Right renal cortex interstitium (tissue), 3 donors: ENCODE results near the gene LTC4S. TPM values are rescaled to one million over a fixed set of nuclear protein-coding genes. Genes with fewer than 3 reads are reported as not detected.

ENCODE experiments used
- DNase-seq, 3 donors: peaks; one replicate each; pipeline ENCODE4 v3.0.0-alpha.2; 2013; ENCODE audit warnings: low read depth in 3 of 3, low spot score in 2 of 3
- polyA plus RNA-seq, 3 donors: library from polyadenylated mRNA; unstranded; fragments of 120-200 nt; gene quantifications; one replicate each; pipeline ENCODE4 v1.2.1, GENCODE V29; 2013; ENCODE audit not compliant: insufficient read length in 3 of 3

LTC4S gene
- polyA plus RNA-seq, 3 donors: 2.0 to 2.6 (median 2.3) TPM

DNA sequence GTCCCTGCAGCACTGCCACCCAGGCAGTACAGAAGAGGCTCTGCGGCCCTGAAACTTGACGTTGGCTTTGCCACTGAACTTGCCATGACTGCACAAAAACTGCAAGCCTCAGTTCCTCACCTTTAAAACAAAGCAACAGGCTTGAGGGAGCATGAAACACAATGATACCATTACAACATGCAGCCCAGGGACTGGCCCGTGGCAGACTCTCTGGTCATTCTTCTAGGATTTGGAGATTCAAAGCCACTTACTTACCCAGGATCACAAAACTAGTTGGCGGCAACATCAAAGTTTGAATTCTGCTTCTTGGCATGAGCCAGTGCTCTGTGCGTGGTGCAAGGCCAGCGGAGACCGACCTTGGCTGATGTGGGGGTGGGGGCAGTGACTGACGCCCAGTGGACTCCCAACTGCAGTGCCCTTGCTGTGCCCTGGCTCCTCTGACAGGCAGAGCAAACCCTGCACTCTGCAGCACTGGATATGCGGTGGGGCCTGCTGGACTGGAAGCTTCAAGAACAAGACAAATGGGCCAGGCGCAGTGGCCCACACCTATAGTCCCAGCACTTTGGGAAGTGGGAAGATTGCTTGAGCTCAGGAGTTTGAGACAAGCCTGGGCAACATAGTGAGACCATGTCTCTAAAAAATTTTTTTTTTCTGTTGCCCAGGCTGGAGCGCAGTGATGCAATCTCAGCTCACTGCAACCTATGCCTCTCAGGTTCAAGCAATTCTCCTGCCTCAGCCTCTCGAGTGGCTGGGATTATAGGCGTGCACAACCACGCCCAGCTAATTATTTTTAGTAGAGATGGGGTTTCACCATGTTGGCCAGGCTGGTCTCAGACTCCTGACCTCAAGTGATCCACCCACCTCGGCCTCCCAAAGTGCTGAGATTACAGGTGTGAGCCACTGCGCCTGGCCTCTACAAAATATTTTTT, 45.8 kb downstream of the LTC4S start:
- no peak for DNase-seq

DNA sequence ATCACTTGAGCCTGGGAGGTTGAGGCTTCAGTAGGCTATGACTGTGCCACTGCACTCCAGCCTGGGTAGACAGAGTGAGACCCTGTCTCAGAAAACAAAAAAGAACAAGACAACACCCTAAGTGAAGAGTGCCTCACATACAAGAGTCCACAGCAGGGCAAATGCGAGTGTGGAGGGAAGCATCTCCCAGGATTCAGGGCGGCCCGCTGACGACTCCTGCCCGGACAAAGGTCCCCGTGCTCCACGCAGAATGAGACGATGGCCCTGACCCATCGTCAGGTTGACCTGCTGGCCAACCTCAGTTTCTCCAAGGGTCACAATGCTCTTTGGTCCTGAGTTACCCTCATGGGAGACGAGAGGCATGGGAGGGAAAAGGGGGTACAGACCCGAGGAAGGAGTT, 46.5 kb downstream of the LTC4S start:
- DNase-seq: no peak

DNA sequence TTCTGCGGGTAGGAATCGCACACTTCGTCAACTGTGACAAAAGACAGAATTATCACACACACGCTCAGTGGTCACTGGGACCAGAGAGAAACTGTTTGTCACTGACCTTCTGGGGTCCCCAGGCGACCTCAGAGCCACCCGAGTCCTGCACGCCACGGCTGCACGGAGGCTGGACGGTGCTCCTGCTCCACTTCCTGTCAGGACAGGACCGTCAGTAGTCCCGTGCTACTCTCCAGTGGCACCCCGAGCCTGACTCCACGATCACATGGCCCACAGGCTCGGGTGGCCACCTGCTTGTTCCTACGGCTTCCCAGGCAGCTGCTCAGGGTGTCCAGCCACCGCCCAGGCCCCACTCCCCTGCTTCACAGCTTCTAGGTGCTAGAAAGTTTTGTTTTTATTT, 47.0 kb downstream of the LTC4S start:
- no peak for DNase-seq

DNA sequence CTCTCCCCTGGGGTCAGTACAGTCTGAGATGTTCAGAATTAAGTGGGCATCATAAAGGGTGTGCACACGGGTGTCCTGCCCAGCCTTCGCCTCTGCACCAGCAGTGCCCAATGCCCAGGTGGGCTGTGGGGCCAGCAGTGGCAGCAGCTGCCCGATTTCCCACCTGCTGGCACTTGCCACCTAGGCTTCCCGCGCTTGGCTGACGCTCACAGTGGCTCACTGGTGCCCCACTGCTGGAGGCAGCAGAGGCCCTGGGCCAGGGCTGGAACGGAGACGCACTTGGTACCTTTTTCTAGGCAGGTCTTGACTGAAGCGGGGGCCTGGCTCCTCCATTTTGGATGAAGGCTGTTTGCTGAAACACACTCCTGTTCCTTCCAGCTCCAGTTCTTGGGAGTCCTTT, 47.8 kb downstream of the LTC4S start:
- DNase-seq: no peak

Other genes starting within 250 kb of the LTC4S start
- gene RUFY1, start 243.4 kb upstream of the LTC4S start, polyA plus RNA-seq: 10 to 100 TPM; 90.3 to 99.8 (median 90.4) TPM
- 1,000 to 10,000 TPM in 1 of 3 donors, 100 to 1,000 TPM in 2; 834 to 1,008 (median 916) TPM for gene HNRNPH1, start 170.3 kb upstream of the LTC4S start, polyA plus RNA-seq
- under 1 TPM; 0.28 to 0.65 (median 0.33) TPM for gene CBY3, start 113.0 kb upstream of the LTC4S start, polyA plus RNA-seq
- gene CANX, start 95.0 kb upstream of the LTC4S start, polyA plus RNA-seq: 100 to 1,000 TPM; 577 to 669 (median 627) TPM
- 10 to 100 TPM; 35.6 to 39.5 (median 38.1) TPM for gene MAML1, start 61.2 kb upstream of the LTC4S start, polyA plus RNA-seq
- gene MGAT4B, start 12.9 kb downstream of the LTC4S start, polyA plus RNA-seq: 100 to 1,000 TPM; 171 to 187 (median 176) TPM
- gene SQSTM1, start 26.9 kb downstream of the LTC4S start, polyA plus RNA-seq: 10 to 100 TPM; 85.1 to 96.5 (median 86.4) TPM
- gene MRNIP, start 64.8 kb downstream of the LTC4S start, polyA plus RNA-seq: 10 to 100 TPM; 27.2 to 29.8 (median 29.1) TPM
- 10 to 100 TPM; 89.8 to 96.2 (median 92.6) TPM for gene TBC1D9B, start 113.9 kb downstream of the LTC4S start, polyA plus RNA-seq